GM18907 (cell line): ENCODE measurements around the gene ZNF354C.

Experiments
- ATAC-seq: cut with Tn5 transposase; IDR thresholded peaks from one replicate; pipeline ENCODE4 v1.9.1; 2021; ENCODE audit warnings: mild to moderate bottlenecking, moderate library complexity; ENCODE audit not compliant: unreplicated experiment

The ZNF354C gene

GRCh38 chr5:179113143-179113530, 53.0 kb downstream of the ZNF354C start:
- no peak for ATAC-seq

- no peak for ATAC-seq
Measured at GRCh38 chr5:179113945-179114641, 53.9 kb downstream of the ZNF354C start.

- no peak for ATAC-seq
Measured at GRCh38 chr5:179114756-179115155, 54.6 kb downstream of the ZNF354C start.

- ATAC-seq, result no peak
Measured at GRCh38 chr5:179115307-179115706, 55.1 kb downstream of the ZNF354C start.

- ATAC-seq, result no peak
Measured at GRCh38 chr5:179115845-179116524, 55.8 kb downstream of the ZNF354C start.

- no peak for ATAC-seq
Measured at GRCh38 chr5:179118338-179118737, 58.2 kb downstream of the ZNF354C start.

- no peak for ATAC-seq
Measured at GRCh38 chr5:179118756-179119414, 58.7 kb downstream of the ZNF354C start.

GRCh38 chr5:179119415-179120170, 59.4 kb downstream of the ZNF354C start:
- ATAC-seq, result no peak

GRCh38 chr5:179120421-179120861, 60.3 kb downstream of the ZNF354C start:
- no peak for ATAC-seq

- no peak for ATAC-seq
Measured at GRCh38 chr5:179120951-179121666, 60.9 kb downstream of the ZNF354C start.

- no peak for ATAC-seq
Measured at GRCh38 chr5:179121667-179122111, 61.5 kb downstream of the ZNF354C start.

GRCh38 chr5:179122411-179123108, 62.4 kb downstream of the ZNF354C start:
- no peak for ATAC-seq

GRCh38 chr5:179123109-179123426, 62.9 kb downstream of the ZNF354C start:
- no peak for ATAC-seq

- ATAC-seq, result no peak
Measured at GRCh38 chr5:179123491-179124272, 63.5 kb downstream of the ZNF354C start.

GRCh38 chr5:179124273-179124852, 64.2 kb downstream of the ZNF354C start:
- no peak for ATAC-seq

- ATAC-seq, result no peak
Measured at GRCh38 chr5:179124853-179125788, 64.9 kb downstream of the ZNF354C start.

- no peak for ATAC-seq
Measured at GRCh38 chr5:179125789-179126505, 65.8 kb downstream of the ZNF354C start.
